ENCODE data around the gene SPOCD1. TPM values are rescaled to one million over a fixed set of nuclear protein-coding genes. Genes with fewer than 3 reads are reported as not detected.

The SPOCD1 gene
- total RNA-seq, 2 donors from 2014 or later = 6.6 to 10.6 TPM

DNA sequence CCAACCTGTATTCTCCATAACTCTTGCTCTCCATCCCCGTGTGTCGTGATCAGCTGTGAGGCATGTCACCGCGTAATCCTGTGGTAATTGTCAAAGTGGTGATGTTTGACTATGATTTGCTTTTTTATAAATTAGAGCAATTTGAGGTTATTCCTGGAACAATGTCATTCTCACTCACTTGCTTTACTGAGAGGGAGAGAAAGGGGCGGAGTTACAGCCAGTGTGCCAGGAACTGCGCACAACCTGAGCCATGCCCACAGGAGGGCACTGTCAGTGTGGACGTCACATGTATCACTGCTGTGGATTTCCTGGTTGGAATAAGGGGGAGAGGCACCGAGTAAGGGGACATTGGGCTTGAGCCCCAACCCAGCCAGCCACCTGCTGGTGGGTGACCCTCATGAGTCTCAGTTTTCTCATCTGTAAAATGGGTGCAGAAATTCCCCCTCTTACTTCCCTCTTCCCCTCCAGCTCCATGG, 58.6 kb downstream of the SPOCD1 start:
- no peak overlapping the region for H3K4me3 ChIP-seq
- H3K9me3 ChIP-seq = no peaks in the 10 kb centered on the region
- H3K36me3 ChIP-seq = no peaks in the 10 kb centered on the region
- TF ChIP-seq, protein P1, sequence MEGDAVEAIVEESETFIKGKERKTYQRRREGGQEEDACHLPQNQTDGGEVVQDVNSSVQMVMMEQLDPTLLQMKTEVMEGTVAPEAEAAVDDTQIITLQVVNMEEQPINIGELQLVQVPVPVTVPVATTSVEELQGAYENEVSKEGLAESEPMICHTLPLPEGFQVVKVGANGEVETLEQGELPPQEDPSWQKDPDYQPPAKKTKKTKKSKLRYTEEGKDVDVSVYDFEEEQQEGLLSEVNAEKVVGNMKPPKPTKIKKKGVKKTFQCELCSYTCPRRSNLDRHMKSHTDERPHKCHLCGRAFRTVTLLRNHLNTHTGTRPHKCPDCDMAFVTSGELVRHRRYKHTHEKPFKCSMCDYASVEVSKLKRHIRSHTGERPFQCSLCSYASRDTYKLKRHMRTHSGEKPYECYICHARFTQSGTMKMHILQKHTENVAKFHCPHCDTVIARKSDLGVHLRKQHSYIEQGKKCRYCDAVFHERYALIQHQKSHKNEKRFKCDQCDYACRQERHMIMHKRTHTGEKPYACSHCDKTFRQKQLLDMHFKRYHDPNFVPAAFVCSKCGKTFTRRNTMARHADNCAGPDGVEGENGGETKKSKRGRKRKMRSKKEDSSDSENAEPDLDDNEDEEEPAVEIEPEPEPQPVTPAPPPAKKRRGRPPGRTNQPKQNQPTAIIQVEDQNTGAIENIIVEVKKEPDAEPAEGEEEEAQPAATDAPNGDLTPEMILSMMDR (IDR thresholded peaks at IDR 0.05) = no peak
- no peak for ATAC-seq (ENCODE audit: insufficient number of reproducible peaks, low FRiP score, low read depth)
- H3K4me1 ChIP-seq (ENCODE audit: control insufficient read depth in 1 of 2, low read depth in 2 of 2) = peaks cover 18 to 53% of the 10 kb centered on the region in 2 donors
- H3K27ac ChIP-seq = no peak overlapping the region
- no peak for DNase-seq (ENCODE audit: low spot score)
- no peaks in the 10 kb centered on the region for H3K27me3 ChIP-seq (replicated peaks; ENCODE audit: insufficient read depth)

DNA sequence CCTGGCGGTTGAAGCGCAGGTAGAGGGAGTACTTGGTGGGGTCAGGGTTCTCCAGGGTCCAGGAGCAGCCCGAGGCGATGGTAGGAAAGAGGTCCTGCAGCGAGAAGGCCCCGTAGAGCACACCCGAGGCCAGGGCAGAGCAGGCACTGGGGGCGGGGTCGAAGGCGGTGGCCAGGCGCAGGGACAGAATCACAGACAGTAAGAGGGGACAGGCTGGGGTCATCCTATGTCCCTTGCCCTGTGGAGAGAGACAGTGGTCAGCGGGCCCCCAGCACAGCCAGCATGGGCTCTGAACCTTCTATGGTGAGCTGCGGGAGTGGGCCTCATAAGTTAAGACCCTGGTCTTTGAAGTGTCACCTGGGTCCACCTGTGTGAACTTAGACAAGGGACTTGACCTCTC, 59.2 kb downstream of the SPOCD1 start:
- Histone ChIP-seq H3K4me3 (no peak overlapping the region), H3K27ac (no peak overlapping the region), H3K9me3 (no peaks in the 10 kb centered on the region), H3K27me3 (replicated peaks; ENCODE audit: insufficient read depth) (no peaks in the 10 kb centered on the region), H3K36me3 (no peaks in the 10 kb centered on the region), H3K4me1 (ENCODE audit: control insufficient read depth in 1 of 2, low read depth in 2 of 2) (peaks cover 18 to 50% of the 10 kb centered on the region in 2 donors)
- TF ChIP-seq, protein P1 (IDR thresholded peaks at IDR 0.05) = no peak
- ATAC-seq (ENCODE audit: insufficient number of reproducible peaks, low FRiP score, low read depth) (no peak), DNase-seq (ENCODE audit: low spot score) (no peak)

DNA sequence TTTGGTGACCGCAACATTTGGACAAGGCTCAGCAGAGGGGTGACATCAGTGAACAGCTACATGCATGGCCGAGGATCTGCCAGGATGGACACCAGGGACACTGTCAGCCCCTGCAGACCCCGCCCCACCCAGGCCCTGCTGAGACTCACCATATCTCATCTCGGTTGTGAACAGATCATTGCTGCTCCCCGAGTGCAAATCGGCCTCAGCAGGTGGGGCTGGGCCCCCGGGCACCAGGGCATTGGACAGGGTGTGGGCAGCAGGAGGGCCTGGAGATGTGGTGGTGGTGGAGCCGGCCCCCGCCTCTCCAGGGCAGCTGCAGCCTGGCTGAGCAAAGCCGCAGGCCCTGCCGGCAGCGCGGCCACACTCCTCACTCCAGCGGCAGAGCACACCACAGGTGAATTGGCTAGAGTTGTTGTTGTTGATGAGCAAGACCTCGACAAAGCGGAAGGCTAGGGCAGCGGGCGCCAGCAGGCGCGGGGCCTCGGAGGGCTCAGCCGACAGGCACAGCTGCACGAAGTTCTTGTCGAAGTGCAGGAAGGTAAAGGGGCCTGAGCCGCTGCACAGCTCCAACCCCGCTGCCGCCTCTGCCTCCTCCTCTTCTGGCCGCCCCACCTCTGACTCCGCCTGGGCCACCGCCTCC, 59.9 kb downstream of the SPOCD1 start:
- H3K4me1 ChIP-seq (ENCODE audit: control insufficient read depth in 1 of 2, low read depth in 2 of 2) = peaks cover 13 to 44% of the 10 kb centered on the region in 2 donors
- no peaks in the 10 kb centered on the region for H3K9me3 ChIP-seq
- no peak overlapping the region for H3K27ac ChIP-seq
- no peak overlapping the region for H3K4me3 ChIP-seq
- ATAC-seq (ENCODE audit: insufficient number of reproducible peaks, low FRiP score, low read depth) = no peak
- DNase-seq (ENCODE audit: low spot score) = no peak
- TF ChIP-seq, protein P1 (IDR thresholded peaks at IDR 0.05) = no peak
- H3K27me3 ChIP-seq (replicated peaks; ENCODE audit: insufficient read depth) = no peaks in the 10 kb centered on the region
- no peaks in the 10 kb centered on the region for H3K36me3 ChIP-seq

DNA sequence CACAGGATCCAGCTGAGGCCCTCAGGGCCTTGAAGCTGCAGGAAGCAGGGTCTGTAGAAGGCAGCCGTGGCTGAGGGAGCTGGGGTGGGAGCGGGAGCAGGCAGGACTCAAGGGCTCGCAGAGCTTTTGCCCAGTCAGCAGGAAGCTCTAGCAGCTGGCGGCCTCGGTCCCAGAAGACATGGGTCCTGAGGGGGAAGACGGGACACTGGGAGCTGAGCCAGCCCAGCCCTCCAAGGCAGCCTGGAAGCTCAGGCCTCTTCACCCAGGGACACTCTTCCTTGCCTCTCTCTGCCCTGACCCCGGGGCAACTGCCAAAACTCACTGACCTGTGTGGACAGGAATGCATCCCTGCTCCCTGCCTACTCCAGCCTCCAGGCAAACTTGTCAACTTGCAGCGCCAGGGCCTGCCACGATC, 60.6 kb downstream of the SPOCD1 start:
- Histone ChIP-seq H3K4me3 (no peak overlapping the region), H3K4me1 (ENCODE audit: control insufficient read depth in 1 of 2, low read depth in 2 of 2) (peaks cover 13 to 36% of the 10 kb centered on the region in 2 donors), H3K27ac (no peak overlapping the region), H3K36me3 (no peaks in the 10 kb centered on the region), H3K27me3 (replicated peaks; ENCODE audit: insufficient read depth) (no peaks in the 10 kb centered on the region), H3K9me3 (no peaks in the 10 kb centered on the region)
- TF ChIP-seq, protein P1 (IDR thresholded peaks at IDR 0.05) = no peak
- ATAC-seq (ENCODE audit: insufficient number of reproducible peaks, low FRiP score, low read depth) (no peak), DNase-seq (ENCODE audit: low spot score) (no peak)

DNA sequence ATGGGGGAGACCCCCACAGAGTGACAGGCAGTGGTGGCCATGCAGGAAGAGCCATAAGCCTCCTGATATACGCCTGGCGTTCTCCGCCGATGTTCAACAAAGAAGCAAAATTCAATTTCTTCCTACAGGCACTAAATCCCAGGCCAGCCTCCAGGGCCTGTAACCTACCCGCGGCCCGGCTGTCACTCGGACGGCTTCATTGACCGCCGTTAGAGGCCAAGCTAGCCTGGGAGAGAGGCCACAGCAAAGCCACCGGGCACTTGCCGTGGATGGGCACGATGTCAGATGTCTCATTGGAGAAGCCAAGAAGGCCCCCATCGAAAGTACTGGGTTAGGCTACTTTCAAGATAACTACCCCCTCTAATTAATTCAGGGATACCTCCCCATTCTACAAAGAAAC, 61.4 kb downstream of the SPOCD1 start:
- Histone ChIP-seq H3K36me3 (no peaks in the 10 kb centered on the region), H3K9me3 (no peaks in the 10 kb centered on the region), H3K27ac (no peak overlapping the region), H3K4me3 (no peak overlapping the region), H3K4me1 (ENCODE audit: control insufficient read depth in 1 of 2, low read depth in 2 of 2) (peaks cover 13 to 33% of the 10 kb centered on the region in 2 donors), H3K27me3 (replicated peaks; ENCODE audit: insufficient read depth) (no peaks in the 10 kb centered on the region)
- no peak for ATAC-seq (ENCODE audit: insufficient number of reproducible peaks, low FRiP score, low read depth)
- TF ChIP-seq, protein P1 (IDR thresholded peaks at IDR 0.05) = no peak
- DNase-seq (ENCODE audit: low spot score) = no peak

Data from thoracic aorta (tissue), 2 donors.